ENCODE data around the gene OTUD5. TPM values are rescaled to one million over a fixed set of nuclear protein-coding genes. Genes with fewer than 3 reads are reported as not detected.
A peak's percentile ranks its signal among the peaks of the same experiment; 100 is the strongest.

OTUD5 gene
- total and polyA plus RNA-seq, 2 of the 13 experiments (the other 11 are each of a cell fraction or from before 2014, with no cell fraction given): 18.4 to 42.2 TPM

GRCh38 chrX:48897625-48898306, 59.6 kb downstream of the OTUD5 start, which contains the start of the genes PQBP1 and TIMM17B (continued):
- TF ChIP-seq USF2 (IDR thresholded peaks at IDR 0.05; ENCODE audit: low read depth, low read length): no peak
- no peak for TF ChIP-seq USF2 (CRISPR knock-in tag; IDR thresholded peaks at IDR 0.05; ENCODE audit: borderline replicate concordance)
- TF ChIP-seq XRCC5 (optimal IDR thresholded peaks at IDR 0.05; ENCODE audit: low read length): no peak
- TF ChIP-seq ZNF570 (CRISPR knock-in tag; IDR thresholded peaks at IDR 0.05; ENCODE audit: borderline replicate concordance): no peak
- no peak for TF ChIP-seq TRIM24 (CRISPR knock-in tag; IDR thresholded peaks at IDR 0.05)
- TF ChIP-seq ZNF317 (CRISPR knock-in tag; IDR thresholded peaks at IDR 0.05): 0 out of 2 replicates have a peak, but pooled peaks have one; percentile 47
- TF ChIP-seq CCDC6 (CRISPR knock-in tag; IDR thresholded peaks at IDR 0.05): no peak
- no peak for TF ChIP-seq RBAK (CRISPR knock-in tag; IDR thresholded peaks at IDR 0.05)
- TF ChIP-seq KLF15 (CRISPR knock-in tag; IDR thresholded peaks at IDR 0.05; ENCODE audit: borderline replicate concordance): no peak
- no peak for TF ChIP-seq ZIK1 (CRISPR knock-in tag; IDR thresholded peaks at IDR 0.05; ENCODE audit: borderline replicate concordance, low read depth)
- no peak for TF ChIP-seq ZNF556 (CRISPR knock-in tag; IDR thresholded peaks at IDR 0.05; ENCODE audit: borderline replicate concordance)
- TF ChIP-seq FOXK2 (IDR thresholded peaks at IDR 0.05): peak; percentile 79
